ENCODE results near the gene DYRK2.
"Not testable (repeated sequence)": the region's sequence is repeated elsewhere in the genome, so short reads cannot be mapped to it uniquely, and the experiment has no call there.

Gene DYRK2

DNA sequence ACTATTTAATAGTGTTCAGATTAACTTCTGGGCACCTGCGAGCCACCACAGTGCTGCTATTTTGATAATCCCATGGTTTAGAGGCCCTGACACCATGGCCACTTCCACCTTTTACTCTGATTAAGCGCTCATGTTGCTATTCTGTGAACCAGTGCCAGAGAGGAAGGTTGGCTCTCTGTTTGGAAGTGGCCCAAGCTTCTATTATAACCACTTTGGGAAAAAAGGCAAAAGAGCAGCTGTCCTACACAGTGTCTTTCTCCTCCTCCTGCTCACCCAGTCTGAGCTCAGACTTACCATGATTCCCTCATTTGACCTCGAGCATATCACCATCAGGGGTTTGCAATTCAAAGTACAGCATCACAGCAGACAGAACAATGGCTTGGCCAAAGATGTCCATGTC, 23.3 kb downstream of the DYRK2 start:
- no peak for DNase-seq

DNA sequence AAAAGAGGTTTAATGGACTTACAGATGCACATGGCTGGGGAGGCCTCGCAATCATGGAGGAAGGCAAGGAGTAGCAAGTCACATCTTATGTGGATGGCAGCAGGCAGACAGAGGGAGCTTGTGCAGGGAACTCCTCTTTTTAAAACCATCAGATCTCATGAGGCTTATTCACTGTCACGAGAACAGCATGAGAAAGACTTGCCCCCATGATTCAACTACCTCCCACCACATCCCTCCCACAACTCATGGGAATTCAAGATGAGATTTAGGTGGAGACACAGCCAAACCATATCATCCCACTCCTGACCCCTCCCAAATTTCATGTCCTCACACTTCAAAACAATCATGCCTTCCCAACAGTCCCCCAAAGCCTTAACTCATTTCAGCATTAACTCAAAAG, 24.0 kb downstream of the DYRK2 start:
- DNase-seq, result not testable (repeated sequence)

GRCh38 chr12:67673509-67673908, 25.0 kb downstream of the DYRK2 start:
- DNase-seq, result not testable (repeated sequence)

- DNase-seq, result no peak
These were observed 25.9 kb downstream of the DYRK2 start for GRCh38 chr12:67674417-67674816.

- no peak for DNase-seq
These were observed 28.1 kb downstream of the DYRK2 start for GRCh38 chr12:67676624-67677023.

GRCh38 chr12:67677166-67677565, 28.6 kb downstream of the DYRK2 start:
- DNase-seq, result no peak

- no peak for DNase-seq
These were observed 32.7 kb downstream of the DYRK2 start for GRCh38 chr12:67681105-67681778.

DNA sequence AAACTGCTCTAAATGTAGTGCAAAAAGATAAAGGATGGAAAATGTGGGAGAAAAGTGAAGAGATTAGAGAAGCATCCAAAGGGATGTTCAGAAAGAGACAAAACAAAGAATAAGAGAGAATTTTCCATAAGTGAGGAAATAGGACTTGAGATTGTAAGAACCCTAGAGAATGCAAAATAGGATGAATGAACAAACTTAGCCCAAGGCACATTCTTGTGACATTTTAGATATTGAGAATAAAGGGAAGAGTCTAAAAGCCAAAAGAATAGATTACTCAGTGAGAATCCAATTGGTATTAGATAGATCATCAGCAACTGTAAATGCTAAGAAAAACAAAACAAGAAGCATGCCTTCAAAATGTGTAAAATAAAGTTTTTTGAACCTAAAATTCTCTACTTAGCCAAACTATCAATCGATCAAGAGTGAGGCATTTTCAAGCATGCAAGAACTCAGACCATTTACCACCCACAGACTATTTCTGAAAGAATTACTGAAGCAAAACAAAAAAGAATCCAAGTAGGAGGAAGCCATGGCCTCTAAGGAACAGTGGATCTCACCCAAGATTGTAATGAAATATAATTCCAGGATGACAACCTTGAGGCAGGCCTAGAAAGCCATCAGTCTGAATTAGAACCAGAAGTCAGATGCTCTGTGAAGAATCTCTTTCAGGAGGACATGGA, 33.5 kb downstream of the DYRK2 start:
- DNase-seq, result no peak

DNA sequence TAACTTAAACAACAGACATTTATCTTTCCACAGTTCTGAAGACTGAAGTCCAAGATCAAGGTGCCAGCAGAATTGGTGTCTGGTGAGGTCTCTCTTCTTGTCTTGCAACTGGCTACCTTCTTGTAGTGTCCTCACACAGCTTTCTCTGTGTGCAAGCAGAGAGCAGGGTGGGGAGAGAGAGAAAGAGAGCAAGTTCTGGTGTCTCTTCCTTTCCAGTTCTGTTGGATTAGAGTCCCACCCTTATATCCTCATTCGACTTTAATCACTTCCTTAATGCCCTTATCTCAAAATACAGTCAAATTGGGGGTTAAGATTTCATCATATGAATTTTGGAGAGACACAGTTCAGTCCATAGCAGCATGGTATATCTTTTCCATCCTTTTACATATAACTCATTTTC, 40.8 kb downstream of the DYRK2 start:
- DNase-seq, result no peak

DNA sequence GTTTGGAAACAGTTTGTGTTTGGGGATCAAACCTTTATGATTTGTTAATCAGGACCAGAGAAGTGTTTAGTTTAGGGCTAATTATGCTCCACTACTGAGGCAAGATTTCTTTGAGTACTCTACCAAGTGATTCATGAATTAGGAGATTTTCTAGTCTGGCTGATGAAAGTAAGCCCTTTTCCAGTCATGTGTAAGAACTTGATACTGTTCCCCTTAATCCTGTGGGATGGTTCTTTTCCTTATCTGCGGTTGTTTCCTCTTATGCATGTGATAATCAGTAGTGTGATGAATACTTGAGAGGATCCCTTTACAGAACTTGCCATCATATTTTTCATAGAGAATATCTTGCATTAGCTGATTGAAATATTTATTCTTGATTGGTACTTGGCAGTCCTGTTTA, 42.1 kb downstream of the DYRK2 start:
- DNase-seq, result no peak

- DNase-seq, result no peak
These were observed 42.7 kb downstream of the DYRK2 start for GRCh38 chr12:67691220-67691619.

GRCh38 chr12:67692135-67692534, 43.6 kb downstream of the DYRK2 start:
- DNase-seq, result no peak

GRCh38 chr12:67692966-67693365, 44.4 kb downstream of the DYRK2 start:
- DNase-seq, result no peak

DNA sequence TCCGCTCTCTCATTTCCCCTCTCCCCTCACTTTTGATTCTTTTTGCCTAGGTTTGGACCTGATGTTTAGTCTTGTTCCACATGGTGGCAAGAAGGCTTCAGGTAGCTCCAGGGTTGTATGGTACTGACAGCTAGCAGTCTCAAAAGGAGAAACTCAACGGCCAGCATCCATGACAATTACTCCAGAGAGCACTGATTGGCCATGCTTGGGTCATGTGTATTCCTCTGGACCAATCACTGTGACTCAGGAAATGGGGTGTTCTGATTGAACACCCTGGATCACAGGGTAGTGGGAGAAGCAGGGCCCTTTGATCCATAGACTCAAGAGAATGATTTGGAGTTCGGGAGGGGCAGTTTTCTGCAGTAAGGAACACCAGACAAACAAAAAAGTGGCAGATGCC, 45.3 kb downstream of the DYRK2 start:
- no peak for DNase-seq

GRCh38 chr12:67694306-67694900, 45.9 kb downstream of the DYRK2 start:
- no peak for DNase-seq

- DNase-seq, result no peak
These were observed 47.4 kb downstream of the DYRK2 start for GRCh38 chr12:67695974-67696373.

DNA sequence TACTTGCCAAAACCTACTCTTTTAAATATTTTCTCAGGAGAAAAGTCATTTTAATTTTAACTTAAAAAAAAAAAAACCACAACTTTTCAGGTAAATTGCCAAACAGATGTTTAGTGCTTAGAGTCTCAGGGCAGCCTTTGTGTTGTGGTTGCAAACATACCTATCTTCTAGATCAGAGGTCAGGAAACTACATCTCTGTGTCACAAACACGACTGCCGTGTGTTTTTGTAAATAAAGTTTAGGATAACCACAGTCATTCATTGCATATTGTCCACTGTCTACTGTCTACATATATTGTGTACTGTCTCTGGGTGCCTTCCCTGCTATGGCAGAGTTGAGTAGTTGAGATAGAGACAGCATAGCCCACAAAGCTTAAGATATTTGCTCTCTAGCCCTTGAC, 48.9 kb downstream of the DYRK2 start:
- peak in 3 of 6 experiments; percentile 29 to 55 (median 34) for DNase-seq

- DNase-seq, result no peak
These were observed 49.4 kb downstream of the DYRK2 start for GRCh38 chr12:67697967-67698366.

- peak in 3 of 6 experiments; percentile 46 to 48 (median 47) for DNase-seq
These were observed 50.4 kb downstream of the DYRK2 start for GRCh38 chr12:67698672-67699581.

DNA sequence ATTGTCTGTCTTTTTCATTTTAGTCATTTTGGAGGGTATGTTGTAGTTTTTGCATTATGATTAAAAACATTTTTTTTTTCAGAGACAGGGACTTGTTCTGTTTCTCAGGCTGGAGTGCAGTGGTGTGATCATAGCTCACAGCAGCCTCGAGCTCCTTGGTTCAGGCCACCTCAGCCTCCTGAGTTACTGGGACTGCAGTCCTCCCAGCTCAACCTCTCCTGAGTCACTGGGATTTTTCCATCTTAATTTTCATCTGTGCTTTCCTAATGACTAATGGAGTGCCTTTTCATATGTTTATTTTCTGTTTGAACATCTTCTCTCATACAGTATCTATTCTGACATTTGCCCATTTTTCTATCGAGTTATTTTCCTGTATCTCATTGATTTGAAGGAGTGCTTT, 52.6 kb downstream of the DYRK2 start:
- DNase-seq, result no peak

GRCh38 chr12:67702136-67702535, 53.6 kb downstream of the DYRK2 start:
- DNase-seq, result no peak

DNA sequence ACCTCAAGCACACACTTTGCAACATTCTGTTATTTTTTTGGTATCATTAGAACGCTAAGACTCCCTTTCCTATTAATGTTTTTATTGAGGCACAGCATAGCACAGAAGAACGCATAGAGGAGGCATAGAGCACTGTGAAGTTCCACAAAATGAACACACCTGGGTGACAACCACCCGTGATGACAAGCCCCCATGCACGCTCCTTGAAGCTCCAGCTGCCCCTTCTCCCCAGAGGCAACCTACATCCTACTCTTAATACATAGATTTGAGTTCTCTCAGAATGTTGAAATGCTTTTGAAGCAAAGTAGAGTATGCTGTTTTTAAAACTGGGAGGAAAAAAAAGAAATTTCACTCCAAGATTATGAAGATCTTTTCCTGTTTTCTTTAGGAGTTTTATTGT, 55.5 kb downstream of the DYRK2 start:
- DNase-seq, result no peak

Data from stimulated activated naive CD4-positive, alpha-beta T cell (primary cell).